Measurements from ENCODE around the gene CLDND2. TPM values are rescaled to one million over a fixed set of nuclear protein-coding genes. Genes with fewer than 3 reads are reported as not detected.

Gene CLDND2
- total RNA-seq, 4 donors from 2014 or later: not detected

DNA sequence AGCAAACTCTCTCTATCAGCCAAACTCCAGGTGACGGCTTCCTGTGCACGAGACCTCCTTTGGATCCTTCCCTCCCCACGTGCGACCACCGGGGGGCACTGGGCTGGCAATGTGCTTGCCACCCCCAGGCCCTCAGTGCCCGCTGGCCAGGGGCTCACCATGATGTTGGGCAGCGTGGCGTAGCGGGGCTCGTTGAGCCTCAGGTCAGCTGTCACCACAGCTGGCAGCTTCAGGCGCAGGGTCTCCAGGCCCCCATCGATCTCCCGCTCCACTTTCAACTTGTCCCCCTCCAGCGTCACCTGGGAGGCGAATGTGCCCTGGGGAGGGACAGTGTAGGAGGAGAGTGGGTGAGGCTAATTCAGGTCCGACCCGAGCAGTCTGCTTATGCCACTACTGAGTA, 22.1 kb downstream of the CLDND2 start:
- no peak for DNase-seq
- H3K36me3 ChIP-seq: peaks cover 24 to 42% of the 10 kb centered on the region in 2 donors
- TF ChIP-seq POLR2A (IDR thresholded peaks at IDR 0.05): no peak
- TF ChIP-seq, protein P1, sequence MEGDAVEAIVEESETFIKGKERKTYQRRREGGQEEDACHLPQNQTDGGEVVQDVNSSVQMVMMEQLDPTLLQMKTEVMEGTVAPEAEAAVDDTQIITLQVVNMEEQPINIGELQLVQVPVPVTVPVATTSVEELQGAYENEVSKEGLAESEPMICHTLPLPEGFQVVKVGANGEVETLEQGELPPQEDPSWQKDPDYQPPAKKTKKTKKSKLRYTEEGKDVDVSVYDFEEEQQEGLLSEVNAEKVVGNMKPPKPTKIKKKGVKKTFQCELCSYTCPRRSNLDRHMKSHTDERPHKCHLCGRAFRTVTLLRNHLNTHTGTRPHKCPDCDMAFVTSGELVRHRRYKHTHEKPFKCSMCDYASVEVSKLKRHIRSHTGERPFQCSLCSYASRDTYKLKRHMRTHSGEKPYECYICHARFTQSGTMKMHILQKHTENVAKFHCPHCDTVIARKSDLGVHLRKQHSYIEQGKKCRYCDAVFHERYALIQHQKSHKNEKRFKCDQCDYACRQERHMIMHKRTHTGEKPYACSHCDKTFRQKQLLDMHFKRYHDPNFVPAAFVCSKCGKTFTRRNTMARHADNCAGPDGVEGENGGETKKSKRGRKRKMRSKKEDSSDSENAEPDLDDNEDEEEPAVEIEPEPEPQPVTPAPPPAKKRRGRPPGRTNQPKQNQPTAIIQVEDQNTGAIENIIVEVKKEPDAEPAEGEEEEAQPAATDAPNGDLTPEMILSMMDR (IDR thresholded peaks at IDR 0.05): no peak

DNA sequence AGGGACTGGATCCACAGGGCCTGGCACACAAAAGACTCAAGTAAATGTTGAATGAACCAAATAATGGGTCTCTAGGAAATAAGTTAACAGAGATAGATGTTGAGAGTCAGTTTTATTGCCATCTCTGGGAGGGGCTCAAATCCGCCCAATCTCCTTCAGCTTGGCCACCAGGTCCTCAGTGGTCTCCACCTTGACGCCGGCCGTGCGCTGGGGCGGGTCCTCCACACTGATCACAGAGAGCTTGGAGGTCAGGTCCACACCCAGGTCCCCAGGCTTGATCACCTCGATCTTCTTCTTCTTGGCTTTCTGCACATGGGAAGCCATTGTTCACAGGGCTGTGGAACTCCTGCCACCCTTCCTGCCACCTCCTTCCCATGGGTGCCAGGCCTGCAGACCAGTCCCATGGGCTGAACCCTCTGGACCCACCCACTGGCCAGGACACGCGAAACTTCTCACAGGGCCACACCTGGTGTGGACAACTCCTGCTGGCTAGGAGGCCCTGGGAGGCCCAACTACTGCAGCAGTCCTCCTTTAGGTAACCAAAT, 23.7 kb downstream of the CLDND2 start:
- intact Hi-C loops (cut with DNase I): loop anchor here (10.0 kb wide), 1 partner anchor 50 kb away; the partner anchor contains the start of gene C19orf84
- no peak for DNase-seq
- 98 to 100% methylated on average over 9 of the region's 9 CpGs for WGBS, 2 donors
- peaks cover 3 to 4% of the 10 kb centered on the region in 2 donors for H3K4me1 ChIP-seq
- TF ChIP-seq POLR2A (IDR thresholded peaks at IDR 0.05): no peak
- TF ChIP-seq, protein P1 (IDR thresholded peaks at IDR 0.05): no peak
- no peaks in the 10 kb centered on the region for H3K27me3 ChIP-seq
- no peaks in the 10 kb centered on the region for H3K9me3 ChIP-seq
- no peak overlapping the region for H3K4me3 ChIP-seq (replicated peaks in 1 of 3)
- H3K36me3 ChIP-seq: peaks cover 12 to 28% of the 10 kb centered on the region in 2 donors
- H3K27ac ChIP-seq: no peak overlapping the region

More for the DNA sequence above, 22.1 kb downstream of the CLDND2 start:
- Histone ChIP-seq H3K4me3 (replicated peaks in 1 of 3) (no peak overlapping the region), H3K27ac (no peak overlapping the region), H3K4me1 (no peaks in the 10 kb centered on the region), H3K9me3 (no peaks in the 10 kb centered on the region), H3K27me3 (no peaks in the 10 kb centered on the region)
- intact Hi-C loops (cut with DNase I): loop anchor here (10.0 kb wide), 1 partner anchor 48 kb away; the partner anchor contains the start of gene C19orf84
- 89 to 93% methylated on average over 9 to 15 of the region's 17 CpGs for WGBS, 2 donors

DNA sequence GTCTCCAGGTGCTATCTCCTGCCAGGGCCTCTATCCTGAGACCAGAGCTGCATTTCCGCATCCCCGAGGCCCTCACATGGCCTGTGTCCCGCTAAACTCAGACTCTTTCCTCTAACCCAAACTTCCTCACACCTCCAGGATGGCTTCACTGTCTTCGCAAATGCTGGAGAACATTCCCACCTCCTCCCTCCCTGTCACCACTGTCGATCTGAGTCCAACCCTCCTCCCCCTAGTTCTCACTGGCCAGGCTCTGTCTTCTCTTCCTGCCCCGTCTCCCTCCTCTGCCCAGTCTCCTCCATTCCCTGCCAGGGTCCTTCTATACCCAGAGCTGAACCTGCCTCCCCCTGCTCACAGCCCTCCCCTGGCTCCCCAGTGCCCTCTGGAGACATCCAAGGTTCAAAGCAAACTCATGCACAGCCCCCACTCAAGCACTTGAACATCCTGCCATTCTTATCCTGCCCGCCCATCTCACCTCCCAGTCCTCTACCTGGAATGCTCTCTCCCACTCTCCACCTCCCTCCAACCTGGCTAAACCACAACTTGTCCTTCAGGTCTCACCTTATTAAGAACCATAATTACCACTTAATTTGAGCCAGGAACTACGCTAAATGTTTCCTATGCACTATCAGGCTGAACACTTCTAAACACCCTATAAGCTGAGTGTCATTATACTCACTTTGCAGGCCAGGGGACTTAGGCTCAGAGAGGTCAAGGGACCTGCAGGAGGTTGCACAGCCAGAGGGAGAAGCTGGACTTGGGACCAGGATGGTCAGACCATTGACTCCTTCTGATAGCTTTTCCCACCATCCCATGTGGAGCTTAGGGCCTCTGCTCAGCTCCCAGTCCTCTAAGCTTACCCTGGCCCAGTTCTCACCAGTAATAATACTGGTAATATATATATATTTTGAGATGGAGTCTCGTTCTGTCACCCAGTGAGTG, 25.9 kb downstream of the CLDND2 start:
- Histone ChIP-seq H3K27ac (no peak overlapping the region), H3K27me3 (no peaks in the 10 kb centered on the region), H3K4me3 (replicated peaks in 1 of 3) (no peak overlapping the region), H3K36me3 (peaks cover 12 to 18% of the 10 kb centered on the region in 2 donors), H3K9me3 (no peaks in the 10 kb centered on the region), H3K4me1 (peaks cover 9 to 14% of the 10 kb centered on the region in 2 donors)
- DNase-seq: no peak
- TF ChIP-seq, protein P1 (IDR thresholded peaks at IDR 0.05): no peak
- TF ChIP-seq POLR2A (IDR thresholded peaks at IDR 0.05): no peak
- 50 to 54% methylated on average over 9 of the region's 9 CpGs for WGBS, 2 donors
- intact Hi-C loops (cut with DNase I): loop anchor here (10.0 kb wide), 1 partner anchor 52 kb away; the partner anchor contains the start of gene C19orf84

DNA sequence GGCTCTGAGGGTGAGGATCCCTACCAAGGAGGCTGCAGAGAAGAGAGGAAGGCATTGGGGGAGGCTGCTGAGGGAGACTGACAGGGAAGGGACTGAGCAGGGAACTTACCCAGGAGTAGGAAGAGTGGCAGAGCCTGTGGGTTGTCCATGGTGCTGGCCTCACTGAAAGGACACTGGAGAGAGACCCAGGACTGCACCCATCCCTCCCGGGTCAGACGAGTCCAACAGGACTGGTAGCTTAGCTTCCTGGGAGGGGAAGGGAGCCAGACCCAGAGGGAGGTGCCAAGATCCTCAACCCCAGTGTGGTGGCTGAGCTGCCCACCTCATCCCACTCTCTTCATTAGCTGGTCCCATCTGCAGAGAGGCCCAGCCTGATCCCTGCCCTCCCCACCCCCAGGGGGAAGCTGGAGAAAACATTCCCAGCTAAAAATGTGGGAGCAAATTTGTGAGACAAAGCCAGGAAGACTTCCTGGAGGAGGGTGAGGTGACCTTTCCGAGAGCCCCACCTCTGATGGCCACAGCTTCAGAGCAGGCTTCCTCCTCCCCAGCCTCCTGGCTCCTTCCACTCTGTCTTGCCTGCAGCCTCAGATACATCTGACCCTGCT, 26.7 kb downstream of the CLDND2 start, which contains the start of gene VSIG10L:
Gene VSIG10L (minus strand): TSS at position 164 of the 605 bp plus-strand sequence. CDS start 15 bp downstream, at position 149.
- no peak for DNase-seq
- H3K4me3 ChIP-seq (replicated peaks in 1 of 3): no peak within 1 kb of the TSS
- H3K36me3 ChIP-seq: peaks cover 10 to 12% of the 10 kb centered on the region in 2 donors
- intact Hi-C loops (cut with DNase I): loop anchor here (10.0 kb wide), 1 partner anchor 53 kb away; the partner anchor contains the start of gene C19orf84
- H3K27ac ChIP-seq: no peak within 1 kb of the TSS
- no peaks in the 10 kb centered on the region for H3K9me3 ChIP-seq
- no peaks in the 10 kb centered on the region for H3K27me3 ChIP-seq
- H3K4me1 ChIP-seq: peaks cover 9 to 14% of the 10 kb centered on the region in 2 donors
- 30 to 42% methylated on average over 3 of the region's 3 CpGs for WGBS, 2 donors
- TF ChIP-seq POLR2A (IDR thresholded peaks at IDR 0.05): no peak
- TF ChIP-seq, protein P1 (IDR thresholded peaks at IDR 0.05): no peak
